HepG2 (cell line): ENCODE measurements around the gene PWWP2A. TPM values are rescaled to one million over a fixed set of nuclear protein-coding genes. Genes with fewer than 3 reads are reported as not detected.
A peak's percentile ranks its signal among the peaks of the same experiment; 100 is the strongest.

Experiments used
- GZF1 ChIP-seq: sonication (generic); formaldehyde crosslinking; IDR thresholded peaks from 2 replicates; pipeline ENCODE4 v1.5.1; 2020; ENCODE audit warnings: mild to moderate bottlenecking, missing genetic modification reagents
- MXD4 ChIP-seq: IDR thresholded peaks from 2 replicates; pipeline ENCODE4 v1.6.1; 2016; ENCODE audit warnings: mild to moderate bottlenecking, missing biosample characterization, missing genetic modification reagents
- NFKBIZ ChIP-seq: IDR thresholded peaks from 2 replicates; pipeline ENCODE4 v1.6.1; 2018; ENCODE audit warnings: missing genetic modification reagents, missing compliant biosample characterization
- SNAPC4 ChIP-seq: sonication (generic); formaldehyde crosslinking; IDR thresholded peaks from 2 replicates; pipeline ENCODE4 v1.4.0; 2020; ENCODE audit warnings: mild to moderate bottlenecking, missing genetic modification reagents
- TP53 ChIP-seq: sonication (generic); formaldehyde crosslinking; conservative IDR thresholded peaks from 2 replicates; pipeline ENCODE4 v1.4.0; 2020; ENCODE audit warnings: missing genetic modification reagents
- ZBTB7A ChIP-seq: sonication (generic); formaldehyde crosslinking; IDR thresholded peaks from 2 replicates; pipeline ENCODE4 v1.8.0; 2022; ENCODE audit warnings: mild to moderate bottlenecking, missing genetic modification reagents
- ZFP62 ChIP-seq: sonication (generic); formaldehyde crosslinking; IDR thresholded peaks from 2 replicates; pipeline ENCODE4 v1.4.0; 2020; ENCODE audit warnings: missing genetic modification reagents
- ZFY ChIP-seq: sonication (generic); formaldehyde crosslinking; IDR thresholded peaks from 2 replicates; pipeline ENCODE4 v1.4.0; 2020; ENCODE audit warnings: missing genetic modification reagents
- ZNF160 ChIP-seq: sonication (generic); formaldehyde crosslinking; IDR thresholded peaks from 2 replicates; pipeline ENCODE4 v1.8.0; 2022; ENCODE audit warnings: mild to moderate bottlenecking, inconsistent platforms, missing genetic modification reagents
- ZNF407 ChIP-seq: sonication (generic); formaldehyde crosslinking; IDR thresholded peaks from one replicate; pipeline ENCODE4 v1.5.1; 2020; ENCODE audit warnings: mild to moderate bottlenecking, missing genetic modification reagents; ENCODE audit errors: not compliant biosample characterization
- ZNF510 ChIP-seq: sonication (generic); formaldehyde crosslinking; IDR thresholded peaks from 2 replicates; pipeline ENCODE4 v1.4.0; 2020; ENCODE audit warnings: low read depth, mild to moderate bottlenecking, missing genetic modification reagents
- ZNF720 ChIP-seq: sonication (generic); formaldehyde crosslinking; IDR thresholded peaks from 2 replicates; pipeline ENCODE4 v1.4.0; 2020; ENCODE audit warnings: missing genetic modification reagents
- ZNF784 ChIP-seq: sonication (generic); formaldehyde crosslinking; IDR thresholded peaks from 2 replicates; pipeline ENCODE4 v1.5.1; 2020; ENCODE audit warnings: missing genetic modification reagents, mild to moderate bottlenecking, borderline replicate concordance
- polyA plus RNA-seq, 8 experiments: library from polyadenylated mRNA; depleted of rRNA in 3 of 8; stranded (reverse) in 7 of 8; unstranded in 1 of 8; fragments of >200 nt; fragmentation: Illumina TruSeq in 4 of 8; extraction: Trizol in 4 of 8; gene quantifications; 2 replicates each; pipeline versions ENCODE4 v1.2.1 to v1.2.3, GENCODE V29; 2011 to 2016; ENCODE audit warnings: low read depth in 4 of 8, missing spikeins in 1 of 8, mixed read lengths in 1 of 8; ENCODE audit not compliant: insufficient read depth in 1 of 8
- total RNA-seq, 5 experiments: library from RNA; depleted of rRNA; stranded (reverse); fragments of >200 nt; fragmentation: Illumina TruSeq; extraction: Trizol; gene quantifications; 2 replicates each; pipeline ENCODE4 v1.2.3, GENCODE V29; 2016; ENCODE audit warnings: low read depth in 1 of 5

Gene PWWP2A
- total and polyA plus RNA-seq, 2 of the 13 experiments (the other 11 are each of a cell fraction or from before 2014, with no cell fraction given) = 7.3 to 16.9 TPM

GRCh38 chr5:160165137-160166068 is 46.2 kb upstream of the PWWP2A start (continued):
- no peak for TF ChIP-seq ZNF407 (CRISPR knock-in tag)
- peak; percentile 65 for TF ChIP-seq ZFY (CRISPR knock-in tag)
- no peak for TF ChIP-seq ZNF160 (CRISPR knock-in tag)
- TF ChIP-seq ZNF784 (CRISPR knock-in tag) = no peak
- no peak for TF ChIP-seq MXD4 (CRISPR knock-in tag)
- TF ChIP-seq ZFP62 (CRISPR knock-in tag) = no peak
- no peak for TF ChIP-seq ZNF510
- TF ChIP-seq SNAPC4 = no peak
- no peak for TF ChIP-seq GZF1 (CRISPR knock-in tag)
- TF ChIP-seq TP53 (CRISPR knock-in tag) = no peak
- TF ChIP-seq ZBTB7A (CRISPR knock-in tag) = no peak
- no peak for TF ChIP-seq ZNF720
- TF ChIP-seq NFKBIZ = 0 out of 2 replicates have a peak, but pooled peaks have one; percentile 31
